Loucy (cell line): Measurements from ENCODE around the gene LSM7.

ENCODE experiments used
- H2AFZ ChIP-seq: fragments of 200-600 bp; sonication (generic); 2 replicates; pipeline ENCODE4 v1.6.0; 2016; ENCODE audit warnings: antibody characterized with exemption, mild to moderate bottlenecking, low read length, moderate library complexity
- H3F3A ChIP-seq: fragments of 200-600 bp; 2 replicates; pipeline ENCODE4 v1.6.0; 2016; ENCODE audit warnings: antibody characterized with exemption, low read depth, mild to moderate bottlenecking
- H3K27me3 ChIP-seq: fragments of 200-600 bp; sonication (generic); 2 replicates; pipeline ENCODE4 v1.6.1; 2014; ENCODE audit warnings: low read length, mild to moderate bottlenecking; ENCODE audit not compliant: insufficient read depth, poor library complexity, severe bottlenecking
- H3K36me3 ChIP-seq: fragments of 200-600 bp; sonication (generic); 2 replicates; pipeline ENCODE4 v1.6.1; 2016; ENCODE audit warnings: low read length; ENCODE audit not compliant: insufficient read depth
- H3K4me1 ChIP-seq: fragments of 200-600 bp; sonication (generic); 2 replicates; pipeline ENCODE4 v1.5.1; 2014; ENCODE audit warnings: low read length, mild to moderate bottlenecking; ENCODE audit not compliant: insufficient read depth, poor library complexity, severe bottlenecking
- H3K4me2 ChIP-seq: fragments of 200-600 bp; sonication (generic); 2 replicates; pipeline ENCODE4 v1.6.0; 2014; ENCODE audit warnings: antibody characterized with exemption, low read length, low read depth, mild to moderate bottlenecking; ENCODE audit not compliant: poor library complexity, severe bottlenecking
- H3K4me3 ChIP-seq: fragments of 200-600 bp; sonication (generic); 2 replicates; pipeline ENCODE4 v1.5.1; 2014; ENCODE audit warnings: low read length, mild to moderate bottlenecking, mixed read lengths; ENCODE audit not compliant: poor library complexity, severe bottlenecking
- H3K79me2 ChIP-seq: fragments of 200-600 bp; sonication (generic); 2 replicates; pipeline ENCODE4 v1.6.1; 2014; ENCODE audit warnings: low read length; ENCODE audit not compliant: insufficient read depth
- H3K9ac ChIP-seq: fragments of 200-600 bp; sonication (generic); 2 replicates; pipeline ENCODE4 v1.6.0; 2014; ENCODE audit warnings: mild to moderate bottlenecking, low read depth, low read length, moderate library complexity; ENCODE audit not compliant: poor library complexity, severe bottlenecking
- H3K9me2 ChIP-seq: fragments of 200-600 bp; sonication (generic); replicated peaks from 2 replicates; pipeline ENCODE4 v1.6.1; 2016; ENCODE audit warnings: low read depth, low read length, mixed read lengths
- H3K9me3 ChIP-seq: fragments of 200-600 bp; sonication (generic); 2 replicates; pipeline ENCODE4 v1.6.1; 2014; ENCODE audit warnings: mild to moderate bottlenecking, antibody characterized with exemption, low read length, low read depth; ENCODE audit not compliant: insufficient read depth
- H4K20me1 ChIP-seq: fragments of 200-600 bp; sonication (generic); 2 replicates; pipeline ENCODE4 v1.6.0; 2014; ENCODE audit warnings: antibody characterized with exemption, low read length, mild to moderate bottlenecking; ENCODE audit not compliant: insufficient read depth, poor library complexity, severe bottlenecking
- CTCF ChIP-seq: fragments of 200-600 bp; sonication (generic); conservative IDR thresholded peaks from 2 replicates; pipeline ENCODE4 v1.5.1; 2014; ENCODE audit warnings: mild to moderate bottlenecking, antibody characterized with exemption, low read length
- EZH2phosphoT487 ChIP-seq: fragments of 200-600 bp; IDR thresholded peaks from 2 replicates; pipeline ENCODE4 v1.6.1; 2018; ENCODE audit warnings: antibody characterized with exemption, mild to moderate bottlenecking, moderate library complexity, borderline replicate concordance

Gene LSM7

DNA sequence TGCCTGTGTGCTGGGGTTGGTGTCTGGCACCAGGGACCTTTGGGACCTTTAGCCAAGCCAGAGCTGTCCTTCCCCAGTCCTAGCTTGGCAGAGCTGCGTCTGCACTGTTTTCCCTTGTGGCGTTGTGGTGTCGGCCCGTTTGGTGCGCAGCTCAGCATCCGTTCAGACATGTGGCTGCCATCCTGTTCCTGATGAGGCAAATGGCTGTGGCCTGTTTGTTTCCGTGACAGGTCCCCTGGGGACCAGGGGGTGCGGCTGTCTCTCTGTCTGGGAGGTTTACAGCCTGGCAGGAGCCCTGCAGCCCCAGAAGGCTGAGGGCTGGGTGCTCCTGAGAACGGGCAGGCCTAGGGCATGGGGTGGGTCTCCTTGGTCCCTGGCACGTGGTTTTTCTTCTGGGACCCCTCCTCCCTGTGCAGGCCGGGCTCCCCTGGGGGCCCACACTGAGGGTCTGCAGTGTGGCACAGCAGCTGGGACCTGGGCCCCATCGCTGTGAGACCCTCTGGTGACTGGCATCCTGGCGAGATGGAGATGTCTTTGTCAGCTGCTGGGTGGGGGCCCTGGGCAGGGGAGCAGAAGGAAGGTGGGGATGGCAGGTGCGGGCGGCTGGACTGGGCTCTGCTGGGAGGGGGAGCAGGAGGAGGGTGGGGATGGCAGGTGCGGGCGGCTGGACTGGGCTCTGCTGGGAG lies 4.1 kb upstream of the LSM7 start:
- no peaks in the 10 kb centered on the region for H3K9me2 ChIP-seq
- no peaks in the 10 kb centered on the region for H3K9me3 ChIP-seq
- no peak overlapping the region for H2AFZ ChIP-seq
- TF ChIP-seq EZH2phosphoT487 (no peak), CTCF (no peak)
- H3K4me2 ChIP-seq: peak overlapping the region; percentile 85
- no peaks in the 10 kb centered on the region; the same call in 1 of the 2 replicates for H3K36me3 ChIP-seq
- peak overlapping the region; percentile 98 for H3K4me3 ChIP-seq
- peaks cover 90% of the 10 kb centered on the region for H3K79me2 ChIP-seq
- H4K20me1 ChIP-seq: peaks cover 45% of the 10 kb centered on the region
- peaks cover 6% of the 10 kb centered on the region for H3F3A ChIP-seq
- H3K4me1 ChIP-seq: peaks cover 45% of the 10 kb centered on the region
- peaks cover 9% of the 10 kb centered on the region for H3K27me3 ChIP-seq
- H3K9ac ChIP-seq: peak overlapping the region; percentile 99

- no peaks in the 10 kb centered on the region; the same call in 1 of the 2 replicates for H3K36me3 ChIP-seq
- H2AFZ ChIP-seq: no peak overlapping the region
- peaks cover 9% of the 10 kb centered on the region for H3K27me3 ChIP-seq
- H3K4me1 ChIP-seq: peaks cover 50% of the 10 kb centered on the region
- H4K20me1 ChIP-seq: peaks cover 49% of the 10 kb centered on the region
- peaks cover 90% of the 10 kb centered on the region for H3K79me2 ChIP-seq
- peak overlapping the region; percentile 99 for H3K9ac ChIP-seq
- H3K4me2 ChIP-seq: peak overlapping the region; percentile 85
- TF ChIP-seq EZH2phosphoT487: no peak
- H3K4me3 ChIP-seq: peak overlapping the region; percentile 98
- H3F3A ChIP-seq: peaks cover 6% of the 10 kb centered on the region
- H3K9me2 ChIP-seq: no peaks in the 10 kb centered on the region
- no peaks in the 10 kb centered on the region for H3K9me3 ChIP-seq
Measured at GRCh38 chr19:2331601-2332246, 3.3 kb upstream of the LSM7 start.

GRCh38 chr19:2330632-2331284 lies 2.4 kb upstream of the LSM7 start:
- H2AFZ ChIP-seq: no peak overlapping the region
- H3K9ac ChIP-seq: peak overlapping the region; percentile 99
- peaks cover 56% of the 10 kb centered on the region for H3K4me1 ChIP-seq
- no peaks in the 10 kb centered on the region for H3K9me2 ChIP-seq
- H3K27me3 ChIP-seq: peaks cover 9% of the 10 kb centered on the region
- H3K9me3 ChIP-seq: no peaks in the 10 kb centered on the region
- peak overlapping the region; percentile 98 for H3K4me3 ChIP-seq
- peaks cover 43% of the 10 kb centered on the region for H4K20me1 ChIP-seq
- peak overlapping the region; percentile 85 for H3K4me2 ChIP-seq
- no peaks in the 10 kb centered on the region; the same call in 1 of the 2 replicates for H3K36me3 ChIP-seq
- peaks cover 6% of the 10 kb centered on the region for H3F3A ChIP-seq
- H3K79me2 ChIP-seq: peaks cover 90% of the 10 kb centered on the region
- TF ChIP-seq CTCF: no peak
- TF ChIP-seq EZH2phosphoT487: no peak
